A673 (cell line): ENCODE results near the gene CHAD.

ENCODE experiments used
- EZH2 ChIP-seq: fragments of 200-600 bp; sonication (generic); IDR thresholded peaks from 2 replicates; pipeline ENCODE4 v1.6.1; 2017; ENCODE audit warnings: borderline replicate concordance, low read depth, mild to moderate bottlenecking, mixed read lengths, antibody characterized with exemption, low read length; ENCODE audit not compliant: poor library complexity, severe bottlenecking
- TF ChIP-seq, protein P1 (sequence below): fragments of 300-800, 200-600 bp; sonication (generic); conservative IDR thresholded peaks from 2 replicates; pipeline ENCODE4 v1.5.1; 2017; ENCODE audit warnings: low read depth, mild to moderate bottlenecking, antibody characterized with exemption, low read length, moderate library complexity, mixed read lengths

- TF ChIP-seq, protein P1, sequence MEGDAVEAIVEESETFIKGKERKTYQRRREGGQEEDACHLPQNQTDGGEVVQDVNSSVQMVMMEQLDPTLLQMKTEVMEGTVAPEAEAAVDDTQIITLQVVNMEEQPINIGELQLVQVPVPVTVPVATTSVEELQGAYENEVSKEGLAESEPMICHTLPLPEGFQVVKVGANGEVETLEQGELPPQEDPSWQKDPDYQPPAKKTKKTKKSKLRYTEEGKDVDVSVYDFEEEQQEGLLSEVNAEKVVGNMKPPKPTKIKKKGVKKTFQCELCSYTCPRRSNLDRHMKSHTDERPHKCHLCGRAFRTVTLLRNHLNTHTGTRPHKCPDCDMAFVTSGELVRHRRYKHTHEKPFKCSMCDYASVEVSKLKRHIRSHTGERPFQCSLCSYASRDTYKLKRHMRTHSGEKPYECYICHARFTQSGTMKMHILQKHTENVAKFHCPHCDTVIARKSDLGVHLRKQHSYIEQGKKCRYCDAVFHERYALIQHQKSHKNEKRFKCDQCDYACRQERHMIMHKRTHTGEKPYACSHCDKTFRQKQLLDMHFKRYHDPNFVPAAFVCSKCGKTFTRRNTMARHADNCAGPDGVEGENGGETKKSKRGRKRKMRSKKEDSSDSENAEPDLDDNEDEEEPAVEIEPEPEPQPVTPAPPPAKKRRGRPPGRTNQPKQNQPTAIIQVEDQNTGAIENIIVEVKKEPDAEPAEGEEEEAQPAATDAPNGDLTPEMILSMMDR = no peak
- no peak for TF ChIP-seq EZH2
These were observed 13.0 kb upstream of the CHAD start for GRCh38 chr17:50481648-50482047.
